CD4-positive, alpha-beta T cell treated with Interferon alpha-2 for 1 hour (primary cell): ENCODE data around the gene CRYBA1.
A peak's percentile ranks its signal among the peaks of the same experiment; 100 is the strongest.

Experiments
- DNase-seq, 2 donors: peaks; one replicate each; pipeline ENCODE4 v3.0.0-alpha.2; 2020 to 2022

The CRYBA1 gene

GRCh38 chr17:29283961-29284360, 37.3 kb downstream of the CRYBA1 start:
- DNase-seq, result no peak

- no peak for DNase-seq
Observed at GRCh38 chr17:29289852-29290251, 43.2 kb downstream of the CRYBA1 start.

DNA sequence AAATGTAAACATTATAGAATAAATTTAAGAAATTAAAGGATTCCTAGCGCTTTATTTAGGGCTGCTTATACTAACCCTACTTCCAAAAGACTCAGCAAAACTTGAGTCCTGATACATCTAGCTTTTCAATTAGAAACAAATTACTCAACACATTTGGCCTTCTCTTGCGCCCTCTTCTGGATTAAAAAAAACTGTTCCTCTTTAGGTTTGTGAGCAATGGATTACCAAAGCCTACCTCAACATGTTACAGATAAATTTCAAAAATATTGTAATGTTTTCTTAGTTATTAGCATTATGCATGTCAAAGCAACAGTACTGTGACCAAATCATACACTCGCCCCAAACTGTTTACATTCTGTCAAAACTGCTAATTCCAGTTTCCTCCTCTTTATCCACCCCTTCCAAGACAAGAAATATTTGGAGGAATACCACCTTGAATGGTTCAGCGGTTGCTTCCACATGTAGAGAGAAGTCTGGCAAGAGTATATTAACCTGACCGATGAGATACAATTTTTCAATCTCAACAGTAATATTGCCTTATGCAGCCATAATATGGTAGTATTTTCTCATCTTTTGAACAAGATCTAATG, 44.6 kb downstream of the CRYBA1 start:
- peak; percentile 32 to 82 for DNase-seq

GRCh38 chr17:29292071-29292991, 45.7 kb downstream of the CRYBA1 start:
- DNase-seq, result peak; percentile 65 to 71

DNA sequence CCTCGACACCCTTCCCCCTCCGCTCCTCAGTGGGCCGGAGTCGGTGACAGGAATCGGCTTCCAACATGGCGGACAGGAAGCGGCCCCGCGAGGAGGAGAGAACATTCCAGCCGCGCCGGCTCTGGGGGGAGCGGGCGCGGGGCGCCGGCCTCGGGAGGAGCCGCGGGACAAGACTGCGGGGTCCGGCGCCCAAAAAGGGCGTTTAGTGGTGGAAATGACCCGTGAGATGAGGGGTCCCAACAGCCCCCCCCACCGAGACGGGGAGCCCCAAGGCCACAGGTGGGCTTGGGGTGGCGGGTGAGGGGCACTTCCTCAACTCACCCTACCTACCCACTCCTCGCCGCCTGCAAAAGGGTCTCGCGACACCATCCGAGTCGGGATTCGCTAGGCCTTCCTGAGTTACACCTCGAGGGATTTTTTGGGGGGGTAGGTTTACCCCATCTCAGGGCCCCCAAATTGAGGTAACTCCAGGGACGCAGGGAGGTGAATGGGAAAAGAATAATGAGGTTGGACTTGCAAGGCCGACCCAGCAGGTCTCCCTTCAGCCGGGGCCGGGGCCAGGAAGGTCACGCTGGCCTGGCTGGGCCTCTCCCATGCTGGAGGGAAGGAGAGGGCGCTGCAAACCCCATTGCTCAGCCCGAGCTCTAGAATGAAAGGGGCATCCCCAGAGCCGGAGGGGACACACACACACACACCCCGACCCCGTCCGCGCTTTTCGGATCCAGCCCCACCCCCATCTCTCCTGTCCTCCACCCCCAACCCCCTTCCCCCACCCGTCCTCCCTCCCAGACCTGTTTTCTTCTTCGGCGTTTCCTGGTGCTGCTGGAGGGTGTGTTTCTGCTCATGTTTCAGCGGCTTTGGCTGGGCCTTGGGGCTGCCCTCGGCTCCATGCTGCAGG, 46.6 kb downstream of the CRYBA1 start:
- peak; percentile 36 to 61 for DNase-seq

GRCh38 chr17:29293890-29294579, 47.4 kb downstream of the CRYBA1 start, which contains the start of gene NUFIP2:
TSS of gene NUFIP2 (minus strand) at chr17:29294148. CDS start at chr17:29294059, 89 bp downstream.
- peak; percentile 98 to 99 for DNase-seq

DNA sequence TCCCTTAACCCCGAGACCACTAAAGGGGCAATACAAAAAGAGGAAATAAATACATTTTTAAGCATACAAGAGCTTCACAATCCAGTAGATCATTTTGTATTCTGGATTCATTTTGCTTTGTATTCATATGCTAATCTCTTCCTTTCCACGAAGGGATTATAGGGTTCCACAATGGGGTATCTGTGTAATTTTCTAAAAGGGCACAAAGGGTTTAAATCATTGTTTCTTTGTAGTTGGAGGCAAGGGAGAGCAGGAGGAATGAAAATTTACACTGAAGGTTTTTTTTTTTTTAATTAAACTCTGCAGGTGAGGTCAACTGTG, 47.9 kb downstream of the CRYBA1 start:
- no peak for DNase-seq

GRCh38 chr17:29295420-29295819, 48.8 kb downstream of the CRYBA1 start:
- DNase-seq, result no peak

- DNase-seq, result no peak
Observed at GRCh38 chr17:29299031-29299430, 52.4 kb downstream of the CRYBA1 start.

GRCh38 chr17:29303386-29303785, 56.7 kb downstream of the CRYBA1 start:
- DNase-seq, result no peak
